Stimulated activated CD4-positive, alpha-beta T cell treated with anti-CD3 and anti-CD28 coated beads, Interleukin-2, amount 100 ng/mL, for 48 hours (primary cell): ENCODE results near the gene TCERG1L.

ENCODE experiments used
- DNase-seq, 2 donors: peaks; one replicate each; pipeline ENCODE4 v3.0.0-alpha.2; 2020

TCERG1L gene

GRCh38 chr10:131220601-131221171 is 90.8 kb downstream of the TCERG1L start:
- no peak for DNase-seq

GRCh38 chr10:131219955-131220489 is 91.5 kb downstream of the TCERG1L start:
- DNase-seq: no peak

GRCh38 chr10:131219584-131219886 is 92.0 kb downstream of the TCERG1L start:
- DNase-seq: no peak

- DNase-seq: no peak
Measured at GRCh38 chr10:131218811-131219583, 92.5 kb downstream of the TCERG1L start.

- no peak for DNase-seq
Measured at GRCh38 chr10:131216681-131217230, 94.8 kb downstream of the TCERG1L start.

GRCh38 chr10:131215776-131216175 is 95.7 kb downstream of the TCERG1L start:
- DNase-seq: no peak

GRCh38 chr10:131214521-131215244 is 96.8 kb downstream of the TCERG1L start:
- no peak for DNase-seq

- no peak for DNase-seq
Measured at GRCh38 chr10:131213741-131214505, 97.6 kb downstream of the TCERG1L start.

- no peak for DNase-seq
Measured at GRCh38 chr10:131212763-131213325, 98.7 kb downstream of the TCERG1L start.

- DNase-seq: no peak
Measured at GRCh38 chr10:131211965-131212619, 99.4 kb downstream of the TCERG1L start.

GRCh38 chr10:131211559-131211958 is 100.0 kb downstream of the TCERG1L start:
- DNase-seq: no peak

- no peak for DNase-seq
Measured at GRCh38 chr10:131211146-131211545, 100.4 kb downstream of the TCERG1L start.

GRCh38 chr10:131210181-131210580 is 101.3 kb downstream of the TCERG1L start:
- no peak for DNase-seq

- no peak for DNase-seq
Measured at GRCh38 chr10:131207584-131208532, 103.7 kb downstream of the TCERG1L start.

GRCh38 chr10:131207176-131207575 is 104.3 kb downstream of the TCERG1L start:
- no peak for DNase-seq

- no peak for DNase-seq
Measured at GRCh38 chr10:131206111-131206995, 105.2 kb downstream of the TCERG1L start.

GRCh38 chr10:131205556-131205955 is 106.0 kb downstream of the TCERG1L start:
- no peak for DNase-seq

GRCh38 chr10:131204406-131205152 is 106.9 kb downstream of the TCERG1L start:
- DNase-seq: no peak
